ENCODE results near the gene CSTB. TPM values are rescaled to one million over a fixed set of nuclear protein-coding genes. Genes with fewer than 3 reads are reported as not detected.
A peak's percentile ranks its signal among the peaks of the same experiment; 100 is the strongest.

The CSTB gene
- total RNA-seq, 1 experiment from 2014 or later, result 36.1 TPM

- Mint-ChIP-seq H3K9me3 (no peaks in the 10 kb centered on the region), H3K4me1 (0 out of 2 replicates have a peak, but pooled peaks cover 5% of the 10 kb centered on the region), H3K36me3 (peaks cover 23% of the 10 kb centered on the region), H3K4me3 (no peak overlapping the region), H3K27me3 (ENCODE audit: low read depth) (no peaks in the 10 kb centered on the region), H3K27ac (peak overlapping the region; percentile 18)
- TF ChIP-seq ZNF121 (CRISPR knock-in tag; IDR thresholded peaks at IDR 0.05) (no peak), ZNF423 (CRISPR knock-in tag; IDR thresholded peaks at IDR 0.05) (no peak), CBFB (CRISPR knock-in tag; IDR thresholded peaks at IDR 0.05; ENCODE audit: low read depth) (no peak), JAZF1 (CRISPR knock-in tag; IDR thresholded peaks at IDR 0.05) (no peak), ATF1 (CRISPR knock-in tag; IDR thresholded peaks at IDR 0.05) (no peak), MYBL2 (CRISPR knock-in tag; IDR thresholded peaks at IDR 0.05) (no peak), ZNF317 (CRISPR knock-in tag; IDR thresholded peaks at IDR 0.05; ENCODE audit: borderline replicate concordance, low read depth) (no peak)
- TF ChIP-seq, protein P1, sequence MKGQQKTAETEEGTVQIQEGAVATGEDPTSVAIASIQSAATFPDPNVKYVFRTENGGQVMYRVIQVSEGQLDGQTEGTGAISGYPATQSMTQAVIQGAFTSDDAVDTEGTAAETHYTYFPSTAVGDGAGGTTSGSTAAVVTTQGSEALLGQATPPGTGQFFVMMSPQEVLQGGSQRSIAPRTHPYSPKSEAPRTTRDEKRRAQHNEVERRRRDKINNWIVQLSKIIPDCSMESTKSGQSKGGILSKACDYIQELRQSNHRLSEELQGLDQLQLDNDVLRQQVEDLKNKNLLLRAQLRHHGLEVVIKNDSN (CRISPR knock-in tag; IDR thresholded peaks at IDR 0.05), result no peak
- CTCF ChIA-PET, result interaction anchor here (1.0 to 2.1 kb wide), 2 partner anchors 10 to 180 kb away, joined by 3 to 6 read pairs; no protein-coding TSS in a partner anchor
- DNase-seq (ENCODE audit: low spot score), result no peak
- ATAC-seq, result no peak
- POLR2A ChIA-PET, result no interaction called here
Observed at GRCh38 chr21:43806017-43806710, 30.1 kb upstream of the CSTB start.

- ChIA-PET POLR2A (no interaction called here), CTCF (no interaction called here)
- ATAC-seq (no peak), DNase-seq (ENCODE audit: low spot score) (no peak)
- Mint-ChIP-seq H3K27ac (no peak overlapping the region), H3K4me3 (no peak overlapping the region), H3K9me3 (no peaks in the 10 kb centered on the region), H3K4me1 (no peaks in the 10 kb centered on the region), H3K27me3 (ENCODE audit: low read depth) (no peaks in the 10 kb centered on the region), H3K36me3 (peaks cover 30% of the 10 kb centered on the region)
- TF ChIP-seq SMAD4 (CRISPR knock-in tag; IDR thresholded peaks at IDR 0.05) (no peak), ZNF425 (CRISPR knock-in tag; conservative IDR thresholded peaks at IDR 0.05) (no peak), FOXJ3 (CRISPR knock-in tag; IDR thresholded peaks at IDR 0.05; ENCODE audit: borderline replicate concordance) (no peak), NFE2L1 (CRISPR knock-in tag; IDR thresholded peaks at IDR 0.05) (no peak), ZNF263 (CRISPR knock-in tag; IDR thresholded peaks at IDR 0.05; ENCODE audit: low read depth) (no peak), ATF3 (CRISPR knock-in tag; conservative IDR thresholded peaks at IDR 0.05) (no peak), IRF2 (CRISPR knock-in tag; IDR thresholded peaks at IDR 0.05; ENCODE audit: borderline replicate concordance, low read depth) (no peak)
- TF ChIP-seq, protein P2, sequence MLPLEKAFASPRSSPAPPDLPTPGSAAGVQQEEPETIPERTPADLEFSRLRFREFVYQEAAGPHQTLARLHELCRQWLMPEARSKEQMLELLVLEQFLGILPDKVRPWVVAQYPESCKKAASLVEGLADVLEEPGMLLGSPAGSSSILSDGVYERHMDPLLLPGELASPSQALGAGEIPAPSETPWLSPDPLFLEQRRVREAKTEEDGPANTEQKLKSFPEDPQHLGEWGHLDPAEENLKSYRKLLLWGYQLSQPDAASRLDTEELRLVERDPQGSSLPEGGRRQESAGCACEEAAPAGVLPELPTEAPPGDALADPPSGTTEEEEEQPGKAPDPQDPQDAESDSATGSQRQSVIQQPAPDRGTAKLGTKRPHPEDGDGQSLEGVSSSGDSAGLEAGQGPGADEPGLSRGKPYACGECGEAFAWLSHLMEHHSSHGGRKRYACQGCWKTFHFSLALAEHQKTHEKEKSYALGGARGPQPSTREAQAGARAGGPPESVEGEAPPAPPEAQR (CRISPR knock-in tag; IDR thresholded peaks at IDR 0.05), result no peak
- TF ChIP-seq, protein P3, sequence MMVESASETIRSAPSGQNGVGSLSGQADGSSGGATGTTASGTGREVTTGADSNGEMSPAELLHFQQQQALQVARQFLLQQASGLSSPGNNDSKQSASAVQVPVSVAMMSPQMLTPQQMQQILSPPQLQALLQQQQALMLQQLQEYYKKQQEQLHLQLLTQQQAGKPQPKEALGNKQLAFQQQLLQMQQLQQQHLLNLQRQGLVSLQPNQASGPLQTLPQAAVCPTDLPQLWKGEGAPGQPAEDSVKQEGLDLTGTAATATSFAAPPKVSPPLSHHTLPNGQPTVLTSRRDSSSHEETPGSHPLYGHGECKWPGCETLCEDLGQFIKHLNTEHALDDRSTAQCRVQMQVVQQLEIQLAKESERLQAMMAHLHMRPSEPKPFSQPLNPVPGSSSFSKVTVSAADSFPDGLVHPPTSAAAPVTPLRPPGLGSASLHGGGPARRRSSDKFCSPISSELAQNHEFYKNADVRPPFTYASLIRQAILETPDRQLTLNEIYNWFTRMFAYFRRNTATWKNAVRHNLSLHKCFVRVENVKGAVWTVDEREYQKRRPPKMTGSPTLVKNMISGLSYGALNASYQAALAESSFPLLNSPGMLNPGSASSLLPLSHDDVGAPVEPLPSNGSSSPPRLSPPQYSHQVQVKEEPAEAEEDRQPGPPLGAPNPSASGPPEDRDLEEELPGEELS (CRISPR knock-in tag; IDR thresholded peaks at IDR 0.05), result no peak
- TF ChIP-seq, protein P4, sequence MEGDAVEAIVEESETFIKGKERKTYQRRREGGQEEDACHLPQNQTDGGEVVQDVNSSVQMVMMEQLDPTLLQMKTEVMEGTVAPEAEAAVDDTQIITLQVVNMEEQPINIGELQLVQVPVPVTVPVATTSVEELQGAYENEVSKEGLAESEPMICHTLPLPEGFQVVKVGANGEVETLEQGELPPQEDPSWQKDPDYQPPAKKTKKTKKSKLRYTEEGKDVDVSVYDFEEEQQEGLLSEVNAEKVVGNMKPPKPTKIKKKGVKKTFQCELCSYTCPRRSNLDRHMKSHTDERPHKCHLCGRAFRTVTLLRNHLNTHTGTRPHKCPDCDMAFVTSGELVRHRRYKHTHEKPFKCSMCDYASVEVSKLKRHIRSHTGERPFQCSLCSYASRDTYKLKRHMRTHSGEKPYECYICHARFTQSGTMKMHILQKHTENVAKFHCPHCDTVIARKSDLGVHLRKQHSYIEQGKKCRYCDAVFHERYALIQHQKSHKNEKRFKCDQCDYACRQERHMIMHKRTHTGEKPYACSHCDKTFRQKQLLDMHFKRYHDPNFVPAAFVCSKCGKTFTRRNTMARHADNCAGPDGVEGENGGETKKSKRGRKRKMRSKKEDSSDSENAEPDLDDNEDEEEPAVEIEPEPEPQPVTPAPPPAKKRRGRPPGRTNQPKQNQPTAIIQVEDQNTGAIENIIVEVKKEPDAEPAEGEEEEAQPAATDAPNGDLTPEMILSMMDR (IDR thresholded peaks at IDR 0.05), result no peak
- TF ChIP-seq, protein P5, sequence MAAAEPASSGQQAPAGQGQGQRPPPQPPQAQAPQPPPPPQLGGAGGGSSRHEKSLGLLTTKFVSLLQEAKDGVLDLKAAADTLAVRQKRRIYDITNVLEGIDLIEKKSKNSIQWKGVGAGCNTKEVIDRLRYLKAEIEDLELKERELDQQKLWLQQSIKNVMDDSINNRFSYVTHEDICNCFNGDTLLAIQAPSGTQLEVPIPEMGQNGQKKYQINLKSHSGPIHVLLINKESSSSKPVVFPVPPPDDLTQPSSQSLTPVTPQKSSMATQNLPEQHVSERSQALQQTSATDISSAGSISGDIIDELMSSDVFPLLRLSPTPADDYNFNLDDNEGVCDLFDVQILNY (CRISPR knock-in tag; IDR thresholded peaks at IDR 0.05), result no peak
- TF ChIP-seq, protein P6, sequence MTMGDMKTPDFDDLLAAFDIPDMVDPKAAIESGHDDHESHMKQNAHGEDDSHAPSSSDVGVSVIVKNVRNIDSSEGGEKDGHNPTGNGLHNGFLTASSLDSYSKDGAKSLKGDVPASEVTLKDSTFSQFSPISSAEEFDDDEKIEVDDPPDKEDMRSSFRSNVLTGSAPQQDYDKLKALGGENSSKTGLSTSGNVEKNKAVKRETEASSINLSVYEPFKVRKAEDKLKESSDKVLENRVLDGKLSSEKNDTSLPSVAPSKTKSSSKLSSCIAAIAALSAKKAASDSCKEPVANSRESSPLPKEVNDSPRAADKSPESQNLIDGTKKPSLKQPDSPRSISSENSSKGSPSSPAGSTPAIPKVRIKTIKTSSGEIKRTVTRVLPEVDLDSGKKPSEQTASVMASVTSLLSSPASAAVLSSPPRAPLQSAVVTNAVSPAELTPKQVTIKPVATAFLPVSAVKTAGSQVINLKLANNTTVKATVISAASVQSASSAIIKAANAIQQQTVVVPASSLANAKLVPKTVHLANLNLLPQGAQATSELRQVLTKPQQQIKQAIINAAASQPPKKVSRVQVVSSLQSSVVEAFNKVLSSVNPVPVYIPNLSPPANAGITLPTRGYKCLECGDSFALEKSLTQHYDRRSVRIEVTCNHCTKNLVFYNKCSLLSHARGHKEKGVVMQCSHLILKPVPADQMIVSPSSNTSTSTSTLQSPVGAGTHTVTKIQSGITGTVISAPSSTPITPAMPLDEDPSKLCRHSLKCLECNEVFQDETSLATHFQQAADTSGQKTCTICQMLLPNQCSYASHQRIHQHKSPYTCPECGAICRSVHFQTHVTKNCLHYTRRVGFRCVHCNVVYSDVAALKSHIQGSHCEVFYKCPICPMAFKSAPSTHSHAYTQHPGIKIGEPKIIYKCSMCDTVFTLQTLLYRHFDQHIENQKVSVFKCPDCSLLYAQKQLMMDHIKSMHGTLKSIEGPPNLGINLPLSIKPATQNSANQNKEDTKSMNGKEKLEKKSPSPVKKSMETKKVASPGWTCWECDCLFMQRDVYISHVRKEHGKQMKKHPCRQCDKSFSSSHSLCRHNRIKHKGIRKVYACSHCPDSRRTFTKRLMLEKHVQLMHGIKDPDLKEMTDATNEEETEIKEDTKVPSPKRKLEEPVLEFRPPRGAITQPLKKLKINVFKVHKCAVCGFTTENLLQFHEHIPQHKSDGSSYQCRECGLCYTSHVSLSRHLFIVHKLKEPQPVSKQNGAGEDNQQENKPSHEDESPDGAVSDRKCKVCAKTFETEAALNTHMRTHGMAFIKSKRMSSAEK (CRISPR knock-in tag; IDR thresholded peaks at IDR 0.05; ENCODE audit: borderline replicate concordance), result no peak
Observed at GRCh38 chr21:43805275-43805800, 29.2 kb upstream of the CSTB start.

Data from WTC11 (cell line).